HG03095 (cell line): ENCODE results near the gene VGF.
"Not testable (repeated sequence)": the region's sequence is repeated elsewhere in the genome, so short reads cannot be mapped to it uniquely, and the experiment has no call there.

Experiments
- ATAC-seq: cut with Tn5 transposase; IDR thresholded peaks from one replicate; pipeline ENCODE4 v1.9.1; 2021; ENCODE audit warnings: moderate library complexity; ENCODE audit not compliant: unreplicated experiment

Gene VGF

GRCh38 chr7:101120315-101120714 lies 45.1 kb downstream of the VGF start:
- ATAC-seq: no peak

DNA sequence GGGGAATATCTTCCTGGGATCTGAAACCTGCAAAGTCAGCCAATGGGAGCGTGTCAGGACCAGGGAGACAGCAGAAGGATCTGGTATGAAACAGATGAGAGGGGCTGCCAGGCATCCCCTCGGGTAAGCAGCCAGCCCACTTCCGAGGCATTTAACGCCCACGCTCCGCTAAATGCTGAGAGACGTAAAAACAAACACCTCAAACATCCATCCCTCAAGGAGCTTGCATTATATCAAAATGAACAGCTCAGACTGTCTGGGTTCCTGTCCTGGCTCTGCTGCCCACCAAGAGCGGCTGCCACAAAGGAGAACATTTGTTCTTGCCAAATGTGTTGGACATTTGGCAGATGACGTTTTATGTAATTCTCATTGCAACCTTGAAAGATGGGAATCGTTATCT lies 45.5 kb downstream of the VGF start:
- ATAC-seq: no peak

DNA sequence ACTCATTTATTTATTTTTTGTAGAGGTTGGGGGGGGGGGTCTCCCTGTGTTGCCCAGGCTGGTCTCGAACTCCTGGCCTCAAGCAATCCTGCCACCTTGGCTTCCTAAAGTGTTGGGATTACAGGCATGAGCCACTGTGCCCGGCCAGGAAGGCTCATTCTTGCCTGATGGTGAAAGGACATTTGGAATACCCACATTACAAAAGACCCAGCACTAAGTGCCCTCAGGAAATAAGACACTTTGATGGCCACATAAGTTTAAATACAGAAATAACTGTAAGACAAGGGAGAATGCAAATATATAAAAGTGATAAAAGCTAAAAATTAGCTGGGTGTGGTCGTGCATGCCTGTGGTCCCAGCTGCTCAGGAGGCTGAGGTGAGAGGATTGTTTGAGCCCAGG lies 46.5 kb downstream of the VGF start:
- no peak for ATAC-seq

GRCh38 chr7:101116898-101117297 lies 48.5 kb downstream of the VGF start:
- no peak for ATAC-seq

- no peak for ATAC-seq
Observed at GRCh38 chr7:101115215-101115614, 50.2 kb downstream of the VGF start.

DNA sequence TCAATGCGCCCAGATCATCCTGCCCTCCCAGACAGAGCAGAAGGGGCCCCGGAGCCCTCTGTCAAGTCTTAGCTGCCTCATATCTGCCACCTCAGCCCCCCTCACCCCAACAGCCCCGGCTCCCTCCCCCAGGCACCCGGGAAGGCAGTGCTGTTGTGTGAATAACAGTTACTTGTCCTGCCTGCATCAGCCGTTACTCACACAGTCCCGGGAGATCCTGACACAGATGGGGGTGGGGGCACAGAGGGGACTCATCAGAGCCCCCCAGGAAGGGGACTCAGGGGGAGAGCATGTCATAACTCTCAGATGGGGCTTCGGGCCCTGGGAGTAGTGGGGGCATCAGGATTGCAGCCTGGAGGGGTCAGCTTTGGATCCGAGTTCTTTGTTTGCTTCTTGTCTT lies 50.9 kb downstream of the VGF start:
- no peak for ATAC-seq

DNA sequence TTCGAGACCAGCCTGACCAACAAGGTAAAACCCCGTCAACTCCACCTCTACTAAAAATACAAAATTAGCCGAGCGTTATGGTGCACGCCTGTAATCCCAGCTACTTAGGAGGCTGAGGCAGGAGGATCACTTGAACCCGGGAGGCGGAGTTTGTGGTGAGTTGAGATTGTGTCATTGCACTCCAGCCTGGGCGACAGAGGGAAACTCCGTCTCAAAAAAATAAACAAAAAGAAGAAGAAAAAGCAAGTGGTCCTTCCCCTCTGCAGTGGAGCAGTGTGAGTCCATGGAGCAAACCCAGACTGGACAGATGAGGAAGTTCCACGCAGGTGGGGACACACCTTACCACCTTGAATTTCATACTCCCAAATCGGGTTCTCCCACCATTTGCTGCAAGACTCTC lies 51.5 kb downstream of the VGF start:
- ATAC-seq: no peak

DNA sequence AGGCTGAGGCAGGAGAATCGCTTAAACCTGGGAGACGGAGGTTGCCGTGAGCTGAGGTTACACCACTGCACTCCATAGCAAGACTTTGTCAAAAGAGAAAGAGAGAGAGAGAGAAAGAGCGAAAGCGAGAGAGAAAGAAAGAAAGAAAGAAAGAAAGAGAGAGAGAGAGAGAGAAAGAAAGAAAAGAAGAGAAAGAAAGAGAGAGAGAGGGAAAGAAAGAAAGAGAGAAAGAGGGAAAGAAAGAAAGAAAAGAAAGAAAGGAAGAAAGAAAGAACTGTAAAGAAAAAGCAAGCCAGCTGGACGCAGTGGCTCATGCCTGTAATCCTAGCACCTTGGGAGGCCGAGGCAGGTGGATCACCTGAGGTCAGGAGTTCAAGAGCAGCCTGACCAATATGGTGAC lies 52.2 kb downstream of the VGF start:
- ATAC-seq: not testable (repeated sequence)
